Measurements from ENCODE around the gene GNPTG. TPM values are rescaled to one million over a fixed set of nuclear protein-coding genes. Genes with fewer than 3 reads are reported as not detected.

GNPTG gene
- total RNA-seq, 2 donors from 2014 or later, result 34.0 to 38.4 TPM

- Histone ChIP-seq H3K4me3 (ENCODE audit: low read length) (peak overlapping the region; percentile 71), H3K4me1 (ENCODE audit: control insufficient read depth, insufficient read depth, low read length) (no peaks in the 10 kb centered on the region), H3K27me3 (ENCODE audit: control insufficient read depth, insufficient read depth, low read length, poor library complexity, severe bottlenecking) (peaks cover 22% of the 10 kb centered on the region), H3K27ac (ENCODE audit: low read depth, low read length) (no peak overlapping the region), H3K9me3 (ENCODE audit: control insufficient read depth, low read length) (no peaks in the 10 kb centered on the region), H3K36me3 (ENCODE audit: control insufficient read depth, insufficient read depth, low read length) (no peaks in the 10 kb centered on the region), H3K9ac (ENCODE audit: extremely low read depth, low read length, poor library complexity, severe bottlenecking) (no peak overlapping the region)
- Mint-ChIP-seq H3K4me3 (peak overlapping the region; percentile 43), H3K27me3 (ENCODE audit: insufficient read depth) (no peaks in the 10 kb centered on the region), H3K27ac (no peak overlapping the region), H3K36me3 (ENCODE audit: low read depth) (no peaks in the 10 kb centered on the region), H3K4me1 (no peaks in the 10 kb centered on the region), H3K9me3 (no peaks in the 10 kb centered on the region)
- peak; percentile 100 for DNase-seq
- 11 to 20% methylated on average over 11 to 49 of the region's 49 CpGs for WGBS, 2 experiments (ENCODE audit: insufficient coverage in 1 of 2, insufficient read length in 1 of 2)
- TF ChIP-seq CTCF (conservative IDR thresholded peaks at IDR 0.05), result no peak
Measured at GRCh38 chr16:1342526-1343427, 9.0 kb upstream of the GNPTG start.

DNA sequence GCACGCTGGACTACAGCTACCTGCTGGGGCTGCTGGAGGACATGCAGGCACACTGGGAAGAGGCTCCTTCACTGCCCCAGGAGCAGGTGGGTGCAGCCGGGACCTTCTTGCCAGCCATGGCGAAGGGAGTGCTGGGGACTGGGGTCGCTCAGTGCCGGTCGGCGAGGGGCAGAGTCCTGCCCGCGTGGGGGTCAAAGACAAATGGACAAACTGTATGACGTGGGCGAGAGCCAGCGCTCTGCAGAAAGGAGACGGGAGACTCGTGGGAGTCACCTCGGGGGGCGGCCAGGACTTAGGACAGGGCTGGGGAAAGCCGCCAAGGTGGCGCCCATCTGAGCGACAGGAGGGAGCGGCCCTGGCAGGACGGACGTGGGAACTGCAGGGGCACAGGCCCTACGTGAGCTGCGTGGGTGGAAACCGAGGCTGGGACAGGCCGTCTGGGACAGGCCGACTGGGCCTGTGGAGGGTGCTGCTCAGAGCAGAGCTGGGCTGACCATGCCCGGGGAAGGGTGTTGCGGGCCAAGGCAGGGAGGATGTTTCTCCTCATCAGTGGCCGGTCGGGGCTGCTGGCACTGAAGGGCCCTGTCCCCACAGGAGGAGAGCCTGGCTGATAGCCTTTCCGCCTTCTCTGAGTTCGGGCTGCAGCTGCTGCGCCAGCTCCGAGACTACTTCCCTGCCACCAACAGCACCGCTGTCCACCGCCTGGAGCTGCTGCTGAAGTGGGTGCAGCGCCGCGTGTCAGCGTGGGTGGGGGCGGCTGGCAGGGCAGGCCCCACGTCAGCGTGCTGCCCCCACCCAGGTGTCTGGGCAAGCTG, 8.1 kb upstream of the GNPTG start:
- no peaks in the 10 kb centered on the region for H3K4me1 ChIP-seq (ENCODE audit: control insufficient read depth, insufficient read depth, low read length)
- WGBS, 2 experiments (ENCODE audit: insufficient coverage in 1 of 2, insufficient read length in 1 of 2), result 47 to 50% methylated on average over 39 to 44 of the region's 44 CpGs
- peaks cover 22% of the 10 kb centered on the region for H3K27me3 ChIP-seq (ENCODE audit: control insufficient read depth, insufficient read depth, low read length, poor library complexity, severe bottlenecking)
- H3K4me1 Mint-ChIP-seq, result no peaks in the 10 kb centered on the region
- no peak overlapping the region for H3K9ac ChIP-seq (ENCODE audit: extremely low read depth, low read length, poor library complexity, severe bottlenecking)
- no peak overlapping the region for H3K27ac Mint-ChIP-seq
- H3K27me3 Mint-ChIP-seq (ENCODE audit: insufficient read depth), result no peaks in the 10 kb centered on the region
- H3K9me3 ChIP-seq (ENCODE audit: control insufficient read depth, low read length), result no peaks in the 10 kb centered on the region
- H3K36me3 ChIP-seq (ENCODE audit: control insufficient read depth, insufficient read depth, low read length), result peaks cover 2% of the 10 kb centered on the region
- H3K4me3 ChIP-seq (ENCODE audit: low read length), result peak overlapping the region; percentile 71
- H3K4me3 Mint-ChIP-seq, result peak overlapping the region; percentile 43
- no peaks in the 10 kb centered on the region for H3K9me3 Mint-ChIP-seq
- no peaks in the 10 kb centered on the region for H3K36me3 Mint-ChIP-seq (ENCODE audit: low read depth)
- H3K27ac ChIP-seq (ENCODE audit: low read depth, low read length), result no peak overlapping the region
- DNase-seq, result no peak
- TF ChIP-seq CTCF (conservative IDR thresholded peaks at IDR 0.05), result no peak

DNA sequence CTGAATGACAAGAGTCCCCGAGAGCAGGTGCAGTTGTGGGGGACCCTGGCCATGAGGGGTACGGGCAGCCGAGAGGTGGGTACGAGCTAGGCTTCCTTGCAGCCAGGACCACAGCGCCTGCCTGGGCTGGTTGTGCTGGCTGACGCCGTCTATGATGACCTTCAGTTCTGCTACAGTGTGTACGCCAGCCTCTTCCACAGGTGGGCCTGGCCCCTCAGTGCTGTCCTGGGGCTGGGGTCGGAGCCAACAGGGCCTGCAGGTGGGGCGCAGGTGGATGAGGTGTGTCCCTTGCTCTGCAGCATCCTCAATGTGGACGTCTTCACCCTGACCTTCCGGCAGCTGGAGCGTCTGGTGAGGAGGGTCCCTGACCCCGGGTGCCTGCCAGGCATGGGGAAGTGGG, 7.2 kb upstream of the GNPTG start:
- Histone ChIP-seq H3K36me3 (ENCODE audit: control insufficient read depth, insufficient read depth, low read length) (peaks cover 11% of the 10 kb centered on the region), H3K27ac (ENCODE audit: low read depth, low read length) (no peak overlapping the region), H3K27me3 (ENCODE audit: control insufficient read depth, insufficient read depth, low read length, poor library complexity, severe bottlenecking) (peaks cover 22% of the 10 kb centered on the region), H3K4me3 (ENCODE audit: low read length) (no peak overlapping the region), H3K4me1 (ENCODE audit: control insufficient read depth, insufficient read depth, low read length) (no peaks in the 10 kb centered on the region), H3K9me3 (ENCODE audit: control insufficient read depth, low read length) (no peaks in the 10 kb centered on the region), H3K9ac (ENCODE audit: extremely low read depth, low read length, poor library complexity, severe bottlenecking) (no peak overlapping the region)
- H3K9me3 Mint-ChIP-seq, result no peaks in the 10 kb centered on the region
- DNase-seq, result no peak
- H3K4me1 Mint-ChIP-seq, result no peaks in the 10 kb centered on the region
- no peak overlapping the region for H3K27ac Mint-ChIP-seq
- H3K4me3 Mint-ChIP-seq, result no peak overlapping the region
- no peaks in the 10 kb centered on the region for H3K27me3 Mint-ChIP-seq (ENCODE audit: insufficient read depth)
- WGBS, 2 experiments (ENCODE audit: insufficient coverage in 1 of 2, insufficient read length in 1 of 2), result 90 to 94% methylated on average over 12 to 14 of the region's 14 CpGs
- peaks cover 4% of the 10 kb centered on the region for H3K36me3 Mint-ChIP-seq (ENCODE audit: low read depth)
- no peak for TF ChIP-seq CTCF (conservative IDR thresholded peaks at IDR 0.05)

Data from endodermal cell (in vitro differentiated cells).